HCT116 (cell line): ENCODE results near the gene OTUB2.

ENCODE experiments used
- ATF3 ChIP-seq: IDR thresholded peaks from 2 replicates; pipeline ENCODE4 v1.6.1; 2012
- ELF1 ChIP-seq: IDR thresholded peaks from 2 replicates; pipeline ENCODE4 v1.6.1; 2012; ENCODE audit warnings: low read depth, borderline replicate concordance
- MAX ChIP-seq: IDR thresholded peaks from 2 replicates; pipeline ENCODE4 v1.6.1; 2012
- POLR2AphosphoS5 ChIP-seq: IDR thresholded peaks from 2 replicates; pipeline ENCODE4 v1.6.1; 2011; ENCODE audit warnings: mild to moderate bottlenecking, low read depth, low read length, moderate library complexity

GRCh38 chr14:94080621-94081385, 54.7 kb downstream of the OTUB2 start, which contains the start of the genes DDX24 and IFI27L1:
- TF ChIP-seq ATF3 (no peak), ELF1 (no peak), MAX (peak; percentile 77), POLR2AphosphoS5 (peak; percentile 91)
